Retinal pigment epithelial cell (primary cell): ENCODE results near the gene PLCB1.

Experiments used
- DNase-seq: peaks from one replicate; pipeline ENCODE4 v3.0.0-alpha.2; 2010; ENCODE audit warnings: low read depth
- H3K4me3 ChIP-seq: 2 replicates; pipeline ENCODE4 v1.5.1; 2011; ENCODE audit warnings: mild to moderate bottlenecking, low read length, control low read depth, moderate library complexity
- CTCF ChIP-seq: conservative IDR thresholded peaks from 2 replicates; pipeline ENCODE4 v1.5.1; 2011; ENCODE audit warnings: low read depth, low read length, control low read depth, inconsistent platforms

The PLCB1 gene

GRCh38 chr20:8216375-8217200 is 84.5 kb downstream of the PLCB1 start:
- no peak overlapping the region for H3K4me3 ChIP-seq
- no peak for DNase-seq
- no peak for TF ChIP-seq CTCF

- DNase-seq: no peak
- H3K4me3 ChIP-seq: no peak overlapping the region
- TF ChIP-seq CTCF: no peak
These were observed 86.8 kb downstream of the PLCB1 start for GRCh38 chr20:8218861-8219260.

GRCh38 chr20:8219403-8219802 is 87.3 kb downstream of the PLCB1 start:
- H3K4me3 ChIP-seq: no peak overlapping the region
- DNase-seq: no peak
- TF ChIP-seq CTCF: no peak

- H3K4me3 ChIP-seq: no peak overlapping the region
- DNase-seq: no peak
- no peak for TF ChIP-seq CTCF
These were observed 88.7 kb downstream of the PLCB1 start for GRCh38 chr20:8220716-8221115.

- no peak overlapping the region for H3K4me3 ChIP-seq
- TF ChIP-seq CTCF: no peak
- no peak for DNase-seq
These were observed 89.9 kb downstream of the PLCB1 start for GRCh38 chr20:8221887-8222419.

GRCh38 chr20:8223091-8223870 is 91.2 kb downstream of the PLCB1 start:
- no peak for TF ChIP-seq CTCF
- no peak overlapping the region for H3K4me3 ChIP-seq
- peak; percentile 43 for DNase-seq
